Mammary epithelial cell (primary cell): ENCODE results near the gene KCNIP1.

Source experiments
- EZH2 ChIP-seq: IDR thresholded peaks from 2 replicates; pipeline ENCODE4 v1.6.1; 2012; ENCODE audit warnings: low read length, inconsistent platforms, borderline replicate concordance
- TF ChIP-seq, protein P1 (sequence below), 2 donors: IDR thresholded peaks in 1 of 2; conservative IDR thresholded peaks in 1 of 2; 2 replicates each; pipeline ENCODE4 v1.5.1; 2011 to 2012; ENCODE audit warnings: inconsistent platforms in 2 of 2, low read length in 2 of 2, mild to moderate bottlenecking in 2 of 2, control low read depth in 1 of 2, low read depth in 1 of 2; ENCODE audit not compliant: insufficient read depth in 1 of 2; ENCODE audit errors: extremely low read depth in 1 of 2

DNA sequence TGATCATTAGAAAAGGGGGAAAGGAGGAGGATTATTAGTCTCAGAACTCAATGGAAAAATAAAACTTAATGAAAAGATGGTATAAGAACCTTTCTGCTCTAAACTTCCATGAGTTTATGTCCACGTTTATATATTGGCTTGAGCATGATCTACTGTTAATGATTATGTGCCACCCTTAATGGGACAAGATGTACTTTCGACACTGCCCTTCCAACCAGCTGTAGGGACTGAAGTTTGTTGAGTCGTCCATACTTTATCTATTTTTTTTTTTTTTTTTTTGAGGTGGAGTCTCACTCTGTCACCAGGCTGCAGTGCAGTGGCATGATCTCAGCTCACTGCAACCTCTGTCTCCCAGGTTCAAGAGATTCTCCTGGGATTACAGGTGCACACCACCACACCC is 254.7 kb downstream of the KCNIP1 start:
- no peak for TF ChIP-seq EZH2
- TF ChIP-seq, protein P1, sequence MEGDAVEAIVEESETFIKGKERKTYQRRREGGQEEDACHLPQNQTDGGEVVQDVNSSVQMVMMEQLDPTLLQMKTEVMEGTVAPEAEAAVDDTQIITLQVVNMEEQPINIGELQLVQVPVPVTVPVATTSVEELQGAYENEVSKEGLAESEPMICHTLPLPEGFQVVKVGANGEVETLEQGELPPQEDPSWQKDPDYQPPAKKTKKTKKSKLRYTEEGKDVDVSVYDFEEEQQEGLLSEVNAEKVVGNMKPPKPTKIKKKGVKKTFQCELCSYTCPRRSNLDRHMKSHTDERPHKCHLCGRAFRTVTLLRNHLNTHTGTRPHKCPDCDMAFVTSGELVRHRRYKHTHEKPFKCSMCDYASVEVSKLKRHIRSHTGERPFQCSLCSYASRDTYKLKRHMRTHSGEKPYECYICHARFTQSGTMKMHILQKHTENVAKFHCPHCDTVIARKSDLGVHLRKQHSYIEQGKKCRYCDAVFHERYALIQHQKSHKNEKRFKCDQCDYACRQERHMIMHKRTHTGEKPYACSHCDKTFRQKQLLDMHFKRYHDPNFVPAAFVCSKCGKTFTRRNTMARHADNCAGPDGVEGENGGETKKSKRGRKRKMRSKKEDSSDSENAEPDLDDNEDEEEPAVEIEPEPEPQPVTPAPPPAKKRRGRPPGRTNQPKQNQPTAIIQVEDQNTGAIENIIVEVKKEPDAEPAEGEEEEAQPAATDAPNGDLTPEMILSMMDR (conservative IDR thresholded peaks at IDR 0.05 in 1 of 2, IDR thresholded peaks at IDR 0.05 in 1 of 2; ENCODE audit: extremely low read depth in 1 of 2, insufficient read depth in 1 of 2, low read depth in 1 of 2, low read length in 2 of 2), result no peak
